CD14-positive monocyte (primary cell): ENCODE data around the gene REEP3. TPM values are rescaled to one million over a fixed set of nuclear protein-coding genes. Genes with fewer than 3 reads are reported as not detected.

Experiments used
- DNase-seq, 3 donors: peaks; one replicate each; pipeline ENCODE4 v3.0.0-alpha.2; 2011 to 2022
- H2AFZ ChIP-seq: 2 replicates; pipeline ENCODE4 v1.6.0; 2012; ENCODE audit warnings: mild to moderate bottlenecking, low read depth, low read length, inconsistent platforms; ENCODE audit not compliant: insufficient read depth, poor library complexity, severe bottlenecking
- H3K27ac ChIP-seq, 2 donors: 1 replicate in 1 of 2; 2 replicates in 1 of 2; pipeline ENCODE4 v1.5.1; 2012 to 2013; ENCODE audit warnings: low read length in 2 of 2, control low read depth in 1 of 2, inconsistent platforms in 1 of 2, low read depth in 1 of 2, mild to moderate bottlenecking in 1 of 2
- H3K27me3 ChIP-seq, 2 donors: one replicate each; pipeline versions ENCODE4 v1.6.0 to v1.6.1; 2011 to 2013; ENCODE audit warnings: low read length in 2 of 2; ENCODE audit not compliant: control insufficient read depth in 2 of 2, insufficient read depth in 2 of 2
- H3K36me3 ChIP-seq, 2 donors: replicated peaks in 1 of 2; 1 replicate in 1 of 2; 2 replicates in 1 of 2; pipeline versions ENCODE4 v1.5.1 to v1.6.1; 2012 to 2013; ENCODE audit warnings: low read length in 2 of 2, control low read depth in 1 of 2, inconsistent platforms in 1 of 2, mild to moderate bottlenecking in 1 of 2; ENCODE audit not compliant: insufficient read depth in 2 of 2, control insufficient read depth in 1 of 2
- H3K4me1 ChIP-seq, 2 donors: 1 replicate in 1 of 2; 2 replicates in 1 of 2; pipeline versions ENCODE4 v1.5.1 to v1.6.1; 2012 to 2013; ENCODE audit warnings: low read length in 2 of 2, control low read depth in 1 of 2, inconsistent platforms in 1 of 2, mild to moderate bottlenecking in 1 of 2, moderate library complexity in 1 of 2; ENCODE audit not compliant: insufficient read depth in 2 of 2, control insufficient read depth in 1 of 2
- H3K4me2 ChIP-seq: replicated peaks from 2 replicates; pipeline ENCODE3; 2012; ENCODE audit warnings: low read length, moderate library complexity, mild to moderate bottlenecking; ENCODE audit not compliant: poor library complexity, severe bottlenecking; ENCODE audit errors: extremely low read depth
- H3K4me3 ChIP-seq, 3 experiments: fragments of 200-600 bp in 1 of 3; sonication (generic) in 1 of 3; replicated peaks in 1 of 3; 1 replicate in 2 of 3; 2 replicates in 1 of 3; pipeline ENCODE4 v1.5.1; 2011 to 2013; ENCODE audit warnings: low read length in 3 of 3, mild to moderate bottlenecking in 3 of 3, control low read depth in 2 of 3, low read depth in 2 of 3, inconsistent platforms in 1 of 3, moderate library complexity in 1 of 3
- H3K79me2 ChIP-seq: 2 replicates; pipeline ENCODE4 v1.6.0; 2012; ENCODE audit warnings: mild to moderate bottlenecking, control low read depth, inconsistent platforms, low read length, moderate library complexity; ENCODE audit not compliant: insufficient read depth
- H3K9ac ChIP-seq: 2 replicates; pipeline ENCODE4 v1.6.0; 2017; ENCODE audit warnings: low read length, mild to moderate bottlenecking; ENCODE audit not compliant: insufficient read depth, poor library complexity, severe bottlenecking
- H3K9me3 ChIP-seq, 2 donors: replicated peaks in 1 of 2; 1 replicate in 1 of 2; 2 replicates in 1 of 2; pipeline versions ENCODE4 v1.5.1 to v1.6.1; 2012 to 2013; ENCODE audit warnings: low read length in 2 of 2, control low read depth in 1 of 2; ENCODE audit not compliant: control insufficient read depth in 1 of 2, insufficient read depth in 1 of 2
- H4K20me1 ChIP-seq: 2 replicates; pipeline ENCODE4 v1.6.0; 2012; ENCODE audit warnings: mild to moderate bottlenecking, low read length, control low read depth, moderate library complexity; ENCODE audit not compliant: insufficient read depth
- H3K27ac Mint-ChIP-seq, 7 donors: one replicate each; pipeline ENCODE4 v1.8.0; 2020; ENCODE audit warnings: mild to moderate bottlenecking in 7 of 7, mixed read lengths in 7 of 7, moderate library complexity in 6 of 7, inconsistent platforms in 2 of 7
- H3K27me3 Mint-ChIP-seq, 3 donors: one replicate each; pipeline ENCODE4 v1.8.0; 2021 to 2022; ENCODE audit warnings: low read depth in 3 of 3, mild to moderate bottlenecking in 3 of 3, mixed read lengths in 3 of 3, moderate library complexity in 3 of 3, inconsistent platforms in 1 of 3
- H3K36me3 Mint-ChIP-seq, 2 donors: one replicate each; pipeline ENCODE4 v1.8.0; 2020; ENCODE audit warnings: mixed read lengths in 2 of 2, inconsistent platforms in 1 of 2, mild to moderate bottlenecking in 1 of 2
- H3K4me1 Mint-ChIP-seq: one replicate; pipeline ENCODE4 v1.8.0; 2020; ENCODE audit warnings: mild to moderate bottlenecking, mixed read lengths
- H3K4me3 Mint-ChIP-seq, 2 donors: one replicate each; pipeline ENCODE4 v1.8.0; 2020; ENCODE audit warnings: mild to moderate bottlenecking in 2 of 2, mixed read lengths in 2 of 2, moderate library complexity in 1 of 2
- H3K9me3 Mint-ChIP-seq, 7 donors: one replicate each; pipeline ENCODE4 v1.8.0; 2020 to 2022; ENCODE audit warnings: mixed read lengths in 7 of 7, mild to moderate bottlenecking in 6 of 7, moderate library complexity in 6 of 7, inconsistent platforms in 2 of 7
- WGBS: methylation state at CpG from one replicate; pipeline ENCODE4 v1.1.5; 2013; ENCODE audit warnings: missing lambda C conversion rate; ENCODE audit not compliant: insufficient coverage; 5-methylcytosine and 5-hydroxymethylcytosine counted together
- intact Hi-C, 2 donors: fragments of 100-400 bp; cut with micrococcal nuclease; formaldehyde crosslinking; loops; one replicate each; pipeline versions ENCODE4 v1.15.0 to v1.15.1; 2023
- polyA plus RNA-seq, 3 donors: library from polyadenylated mRNA; depleted of rRNA in 1 of 3; unstranded in 2 of 3; stranded (reverse) in 1 of 3; fragments of 300-500 nt in 2 of 3; fragments of >200 nt in 1 of 3; fragmentation: Illumina TruSeq in 2 of 3; gene quantifications; 1 replicate in 2 of 3; 2 replicates in 1 of 3; pipeline ENCODE4 v1.2.3, GENCODE V29; 2012 to 2021
- TF ChIP-seq, protein P1 (sequence below): fragments of 200-600 bp; IDR thresholded peaks from one replicate; pipeline ENCODE4 v1.8.0; 2022; ENCODE audit warnings: antibody characterized with exemption, mild to moderate bottlenecking

Gene REEP3
- polyA plus RNA-seq, 3 donors, result 9.1 to 17.7 (median 17.7) TPM

DNA sequence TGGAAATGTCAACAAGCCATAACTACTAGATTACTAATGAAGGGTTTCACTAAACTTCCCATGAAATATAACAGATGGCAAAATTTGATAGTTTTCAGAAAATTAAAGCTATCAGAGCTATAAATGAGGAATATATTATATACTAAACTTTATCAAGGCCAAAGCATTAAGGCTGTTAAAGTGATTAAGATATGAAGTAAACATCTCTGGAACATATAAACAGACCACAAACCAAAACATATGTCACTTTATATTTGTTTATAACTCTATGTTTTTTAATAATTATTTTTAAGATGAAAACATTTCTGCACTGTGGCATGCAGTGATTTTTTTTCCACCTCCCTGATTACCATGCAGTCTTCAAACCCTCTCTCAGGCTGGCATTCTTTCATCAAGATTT, 120.2 kb downstream of the REEP3 start:
- Mint-ChIP-seq H3K4me3 (no peak overlapping the region), H3K27ac (no peak overlapping the region)

GRCh38 chr10:63641799-63642198, 120.6 kb downstream of the REEP3 start:
- TF ChIP-seq, protein P1, sequence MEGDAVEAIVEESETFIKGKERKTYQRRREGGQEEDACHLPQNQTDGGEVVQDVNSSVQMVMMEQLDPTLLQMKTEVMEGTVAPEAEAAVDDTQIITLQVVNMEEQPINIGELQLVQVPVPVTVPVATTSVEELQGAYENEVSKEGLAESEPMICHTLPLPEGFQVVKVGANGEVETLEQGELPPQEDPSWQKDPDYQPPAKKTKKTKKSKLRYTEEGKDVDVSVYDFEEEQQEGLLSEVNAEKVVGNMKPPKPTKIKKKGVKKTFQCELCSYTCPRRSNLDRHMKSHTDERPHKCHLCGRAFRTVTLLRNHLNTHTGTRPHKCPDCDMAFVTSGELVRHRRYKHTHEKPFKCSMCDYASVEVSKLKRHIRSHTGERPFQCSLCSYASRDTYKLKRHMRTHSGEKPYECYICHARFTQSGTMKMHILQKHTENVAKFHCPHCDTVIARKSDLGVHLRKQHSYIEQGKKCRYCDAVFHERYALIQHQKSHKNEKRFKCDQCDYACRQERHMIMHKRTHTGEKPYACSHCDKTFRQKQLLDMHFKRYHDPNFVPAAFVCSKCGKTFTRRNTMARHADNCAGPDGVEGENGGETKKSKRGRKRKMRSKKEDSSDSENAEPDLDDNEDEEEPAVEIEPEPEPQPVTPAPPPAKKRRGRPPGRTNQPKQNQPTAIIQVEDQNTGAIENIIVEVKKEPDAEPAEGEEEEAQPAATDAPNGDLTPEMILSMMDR, result no peak
- Histone ChIP-seq H3K4me2 (no peak overlapping the region), H3K36me3 (no peaks in the 10 kb centered on the region), H3K27me3 (no peaks in the 10 kb centered on the region), H2AFZ (no peak overlapping the region), H3K4me1 (no peaks in the 10 kb centered on the region), H4K20me1 (no peaks in the 10 kb centered on the region), H3K9ac (no peak overlapping the region), H3K4me3 (no peak overlapping the region), H3K27ac (no peak overlapping the region), H3K9me3 (no peaks in the 10 kb centered on the region), H3K79me2 (no peaks in the 10 kb centered on the region)
- Mint-ChIP-seq H3K4me3 (no peak overlapping the region), H3K27ac (no peak overlapping the region), H3K27me3 (peaks cover 2 to 8% (median 3%) of the 10 kb centered on the region in 3 donors), H3K9me3 (peaks cover 0 to 5% (median 0%) of the 10 kb centered on the region in 7 donors), H3K4me1 (peaks cover 18% of the 10 kb centered on the region), H3K36me3 (no peaks in the 10 kb centered on the region)
- DNase-seq, result no peak
- WGBS, result 97% methylated on average over 4 of the region's 5 CpGs
- intact Hi-C loops, result no loop called here

More for the DNA sequence above, 120.2 kb downstream of the REEP3 start:
- no peaks in the 10 kb centered on the region for H3K36me3 Mint-ChIP-seq
- peaks cover 0 to 5% (median 0%) of the 10 kb centered on the region in 7 donors for H3K9me3 Mint-ChIP-seq
- peaks cover 16% of the 10 kb centered on the region for H3K4me1 Mint-ChIP-seq
- H3K79me2 ChIP-seq, result no peaks in the 10 kb centered on the region
- no peak overlapping the region for H3K4me3 ChIP-seq
- no peak overlapping the region for H3K9ac ChIP-seq
- H3K27ac ChIP-seq, result no peak overlapping the region
- TF ChIP-seq, protein P1, result no peak
- H2AFZ ChIP-seq, result no peak overlapping the region
- DNase-seq, result no peak
- peaks cover 2 to 8% (median 3%) of the 10 kb centered on the region in 3 donors for H3K27me3 Mint-ChIP-seq
- no peaks in the 10 kb centered on the region for H3K27me3 ChIP-seq
- intact Hi-C loops, result no loop called here
- no peaks in the 10 kb centered on the region for H3K36me3 ChIP-seq
- no peak overlapping the region for H3K4me2 ChIP-seq
- no peaks in the 10 kb centered on the region for H4K20me1 ChIP-seq
- no peaks in the 10 kb centered on the region for H3K9me3 ChIP-seq
- no peaks in the 10 kb centered on the region for H3K4me1 ChIP-seq
